ENCODE results near the gene NLRP6.

- TF ChIP-seq FOS (IDR thresholded peaks at IDR 0.05; ENCODE audit: low read depth, low read length) (no peak), RCOR1 (IDR thresholded peaks at IDR 0.05; ENCODE audit: insufficient replicate concordance, low read length) (no peak), CTCF (conservative IDR thresholded peaks at IDR 0.05; ENCODE audit: low read depth, low read length) (no peak)
These were observed 4.6 kb downstream of the NLRP6 start for GRCh38 chr11:282630-283360.
